Measurements from ENCODE around the gene E2F7.

E2F7 gene

GRCh38 chr12:77065361-77066204 is at the start of gene E2F7:
Gene E2F7, minus strand, starts transcription at chr12:77065569. Its CDS starts 934 bp downstream, at chr12:77064635.
- H3K27ac ChIP-seq (ENCODE audit: extremely low read depth, low read depth, low read length) = peak within 1 kb of the TSS; percentile 97
- CTCF ChIA-PET = interaction anchor here (1.0 kb wide), 1 partner anchor 87 kb away, joined by 3 read pairs; no protein-coding TSS in a partner anchor
- TF ChIP-seq KLF17 (tag by site-specific recombination; IDR thresholded peaks at IDR 0.05) (no peak; the same call in 1 of the 2 replicates), ZSCAN16 (tag by site-specific recombination; IDR thresholded peaks at IDR 0.05) (0 out of 2 replicates have a peak, but pooled peaks have one; percentile 45), ZNF335 (tag by site-specific recombination; conservative IDR thresholded peaks at IDR 0.05) (peak; percentile 1; the same call in 1 of the 2 replicates), ZNF639 (tag by site-specific recombination; IDR thresholded peaks at IDR 0.05) (no peak), OVOL3 (tag by site-specific recombination; IDR thresholded peaks at IDR 0.05) (no peak), ZNF530 (tag by site-specific recombination; IDR thresholded peaks at IDR 0.05; ENCODE audit: low read depth) (no peak), ZNF701 (tag by site-specific recombination; IDR thresholded peaks at IDR 0.05) (no peak), ZNF830 (tag by site-specific recombination; IDR thresholded peaks at IDR 0.05; ENCODE audit: low read depth) (no peak), ZNF473 (tag by site-specific recombination; IDR thresholded peaks at IDR 0.05) (no peak), REPIN1 (tag by site-specific recombination; IDR thresholded peaks at IDR 0.05; ENCODE audit: low read depth) (0 out of 2 replicates have a peak, but pooled peaks have one; percentile 56), ZNF777 (tag by site-specific recombination; IDR thresholded peaks at IDR 0.05; ENCODE audit: borderline replicate concordance) (no peak), ZNF433 (tag by site-specific recombination; IDR thresholded peaks at IDR 0.05; ENCODE audit: low read depth) (no peak), ZSCAN5A (tag by site-specific recombination; IDR thresholded peaks at IDR 0.05) (no peak), ZNF274 (IDR thresholded peaks at IDR 0.05; ENCODE audit: low read length) (no peak), ZNF274 (tag by site-specific recombination; IDR thresholded peaks at IDR 0.05; ENCODE audit: borderline replicate concordance) (no peak), ZSCAN18 (tag by site-specific recombination; IDR thresholded peaks at IDR 0.05) (no peak), ZNF792 (tag by site-specific recombination; IDR thresholded peaks at IDR 0.05) (no peak), ZEB2 (tag by site-specific recombination; IDR thresholded peaks at IDR 0.05) (peak; percentile 56), BCL11A (tag by site-specific recombination; IDR thresholded peaks at IDR 0.05; ENCODE audit: low read depth) (no peak), ZNF621 (tag by site-specific recombination; IDR thresholded peaks at IDR 0.05) (no peak), ZNF626 (tag by site-specific recombination; IDR thresholded peaks at IDR 0.05) (no peak), MZF1 (tag by site-specific recombination; IDR thresholded peaks at IDR 0.05; ENCODE audit: borderline replicate concordance) (0 out of 2 replicates have a peak, but pooled peaks have one; percentile 12), ZNF677 (tag by site-specific recombination; IDR thresholded peaks at IDR 0.05) (no peak), PRDM2 (tag by site-specific recombination; IDR thresholded peaks at IDR 0.05; ENCODE audit: borderline replicate concordance) (no peak), IKZF3 (tag by site-specific recombination; IDR thresholded peaks at IDR 0.05) (peak; percentile 98), ZNF585B (tag by site-specific recombination; IDR thresholded peaks at IDR 0.05) (no peak)

More at GRCh38 chr12:77065361-77066204, at the start of gene E2F7:
- H3K4me1 ChIP-seq (ENCODE audit: control insufficient read depth, insufficient read depth, low read length) = peaks cover 11% of the 10 kb centered on the region
- POLR2A ChIA-PET = interaction anchor here (0.6 kb wide), 1 partner anchor 37 kb away, joined by 3 read pairs; no protein-coding TSS in a partner anchor
- peaks cover 0 to 34% of the 10 kb centered on the region in 2 experiments; a peak in 1 of 3 replicates for H3K36me3 ChIP-seq (ENCODE audit: control insufficient read depth in 2 of 2, insufficient read depth in 1 of 2, low read length in 2 of 2)
- no peaks in the 10 kb centered on the region for H3K9me3 ChIP-seq (ENCODE audit: control insufficient read depth, insufficient read depth, low read depth, low read length)
- H3K4me3 ChIP-seq (ENCODE audit: low read depth, low read length) = peak within 1 kb of the TSS; percentile 96
